IPS-NIHi11 (cell line): ENCODE results near the gene MAGI2.
A peak's percentile ranks its signal among the peaks of the same experiment; 100 is the strongest.

ENCODE experiments used
- DNase-seq: peaks from one replicate; pipeline ENCODE4 v3.0.0; 2012; ENCODE audit warnings: mixed read lengths, low spot score

Gene MAGI2

DNA sequence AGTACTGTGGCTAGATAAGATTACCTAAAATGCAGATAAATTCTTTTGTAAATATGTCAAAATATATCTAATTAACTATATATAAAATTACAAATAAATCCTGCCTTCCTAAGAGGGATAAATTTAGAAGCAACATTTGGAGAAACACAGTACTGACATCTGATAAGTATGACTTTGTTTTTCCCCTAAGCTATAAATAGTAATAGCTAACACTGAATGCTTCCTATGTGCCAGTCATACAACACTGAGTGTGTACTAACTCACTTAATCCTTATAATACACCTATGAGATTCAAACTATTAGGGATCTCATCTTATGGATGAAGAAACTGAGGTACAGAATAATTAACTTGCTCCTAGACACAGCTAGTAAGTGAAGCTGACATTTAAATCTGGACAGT lies 733.4 kb downstream of the MAGI2 start:
- DNase-seq = no peak

DNA sequence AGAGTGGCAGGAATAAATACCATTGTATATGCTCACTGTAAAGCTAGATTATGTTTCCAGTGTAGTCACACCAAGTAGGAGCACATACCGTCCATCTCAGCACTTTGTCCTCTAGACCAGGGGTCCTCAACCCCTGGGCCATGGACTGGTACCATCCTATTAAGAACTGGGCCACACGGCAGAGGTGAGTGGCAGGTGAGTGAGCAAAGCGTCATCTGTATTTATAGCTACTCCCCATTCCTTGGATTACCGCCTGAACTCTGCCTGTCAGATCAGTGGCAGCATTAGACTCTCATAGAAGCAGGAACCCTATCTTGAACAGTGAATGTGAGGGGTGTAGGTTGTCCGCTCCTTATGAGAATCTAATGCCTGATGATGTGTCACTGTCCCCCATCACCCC lies 735.3 kb downstream of the MAGI2 start:
- no peak for DNase-seq

- DNase-seq = peak; percentile 7
Measured at GRCh38 chr7:78716876-78717275, 736.6 kb downstream of the MAGI2 start.

DNA sequence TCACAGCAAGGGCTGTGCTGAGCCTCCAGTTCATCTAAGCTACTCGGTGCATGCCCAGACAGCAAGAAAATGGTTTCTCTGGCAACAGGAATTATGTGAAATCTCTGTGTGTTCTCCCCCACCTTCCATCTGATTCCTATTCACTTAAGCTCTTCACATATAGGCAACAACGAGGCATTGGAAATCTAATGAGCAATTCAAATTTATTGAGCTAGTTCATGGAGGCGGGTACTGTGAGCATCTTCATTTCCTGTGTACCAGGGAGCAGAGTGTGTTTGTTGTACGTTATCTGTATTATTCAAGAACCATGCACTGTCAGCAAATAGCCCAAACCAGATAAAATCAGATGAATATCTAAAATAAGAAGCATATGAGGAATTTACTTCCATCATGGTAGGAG lies 739.1 kb downstream of the MAGI2 start:
- no peak for DNase-seq

DNA sequence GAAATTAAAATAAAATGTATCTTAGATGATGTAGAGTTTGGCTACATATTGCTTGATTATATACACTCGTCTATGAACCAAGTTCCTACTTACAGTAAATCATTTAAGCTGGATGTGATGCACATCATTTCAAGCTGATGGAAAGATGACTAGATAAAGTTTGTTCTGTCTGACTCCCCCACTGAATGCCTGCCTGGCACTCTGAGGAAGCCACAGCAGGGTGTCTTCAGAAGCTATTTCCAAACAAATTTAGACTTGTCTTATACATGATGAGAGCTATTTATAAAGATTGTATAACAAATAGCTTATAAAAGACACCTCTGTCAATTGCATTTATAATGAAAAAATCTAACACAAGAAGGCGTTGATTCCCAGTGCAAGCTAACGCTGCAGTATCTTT lies 741.4 kb downstream of the MAGI2 start:
- no peak for DNase-seq

- no peak for DNase-seq
Measured at GRCh38 chr7:78709658-78710057, 743.8 kb downstream of the MAGI2 start.

DNA sequence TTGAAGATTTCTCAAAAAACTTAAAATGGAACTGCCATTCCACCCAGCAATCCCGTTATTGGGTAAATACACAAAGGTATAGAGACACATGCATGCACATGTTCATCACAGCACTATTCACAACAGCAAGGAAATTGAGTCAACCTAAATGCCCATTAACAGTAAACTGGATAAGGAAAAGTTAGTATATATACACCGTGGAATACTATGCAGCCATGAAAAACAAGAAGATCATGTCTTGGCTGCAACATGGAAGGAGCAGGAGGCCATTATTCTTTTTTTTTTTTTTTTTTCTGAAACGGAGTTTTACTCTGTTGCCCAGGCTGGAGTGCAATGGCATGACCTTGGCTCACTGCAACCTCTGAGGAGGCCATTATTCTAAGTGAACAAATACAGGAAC lies 749.0 kb downstream of the MAGI2 start:
- no peak for DNase-seq

DNA sequence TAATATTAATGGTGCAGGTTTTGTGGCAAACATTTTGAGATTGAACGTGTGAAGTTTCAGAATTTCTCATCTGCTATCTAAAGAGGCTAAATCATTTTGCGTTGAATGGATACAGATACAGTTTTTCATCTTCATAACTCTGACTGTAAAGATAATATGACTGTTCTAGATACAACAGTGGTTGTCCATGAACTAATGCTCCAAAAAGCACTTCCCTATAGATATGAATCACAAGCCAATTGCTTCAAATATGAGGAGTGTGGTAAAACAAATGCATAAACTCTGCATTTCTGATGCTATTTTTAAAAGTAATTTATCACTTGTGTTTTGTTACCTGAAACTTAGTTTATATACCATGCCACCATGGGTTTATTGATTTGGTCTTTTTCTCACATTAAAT lies 750.1 kb downstream of the MAGI2 start:
- no peak for DNase-seq

GRCh38 chr7:78702770-78703169 lies 750.7 kb downstream of the MAGI2 start:
- DNase-seq = no peak

DNA sequence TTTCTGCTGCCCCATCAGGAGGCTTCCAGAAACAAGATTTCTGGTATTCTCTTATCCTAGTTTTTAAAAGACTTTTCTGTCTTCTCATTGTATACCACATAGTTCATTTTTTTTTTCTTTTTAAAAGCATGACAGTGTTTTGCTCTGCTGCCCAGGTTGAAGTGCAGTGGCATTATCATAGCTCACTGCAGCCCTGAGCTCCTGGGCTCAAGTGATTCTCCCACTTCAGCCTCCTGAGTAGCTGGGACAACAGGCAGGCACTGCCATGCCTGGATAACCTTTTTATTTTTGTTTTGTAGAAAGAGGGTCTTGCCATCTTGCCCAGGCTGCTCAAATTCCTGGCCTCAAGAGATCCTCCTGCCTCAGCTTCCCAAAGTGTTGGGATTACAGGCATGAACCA lies 757.6 kb downstream of the MAGI2 start:
- no peak for DNase-seq

- no peak for DNase-seq
Measured at GRCh38 chr7:78691584-78691983, 761.9 kb downstream of the MAGI2 start.

DNA sequence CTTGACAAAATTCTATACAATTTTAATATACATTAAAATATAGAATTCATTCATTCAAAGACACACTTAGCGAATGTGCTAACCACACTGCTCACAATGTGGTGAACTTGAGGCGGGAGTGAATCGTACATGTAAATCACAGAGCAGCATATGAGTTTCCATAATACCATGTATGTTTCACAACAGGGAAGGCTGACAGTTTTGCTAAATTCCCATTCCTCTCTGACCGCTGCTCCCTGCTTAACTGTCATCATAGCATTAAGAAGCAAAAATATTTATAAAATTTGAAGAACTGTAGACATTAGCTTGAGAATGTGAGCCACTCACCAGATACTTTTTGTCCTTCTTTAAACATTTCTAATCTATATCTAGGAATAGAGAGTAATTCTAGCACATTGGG lies 763.3 kb downstream of the MAGI2 start:
- DNase-seq = no peak

- DNase-seq = no peak
Measured at GRCh38 chr7:78688376-78688775, 765.1 kb downstream of the MAGI2 start.

- no peak for DNase-seq
Measured at GRCh38 chr7:78686189-78686588, 767.3 kb downstream of the MAGI2 start.

- DNase-seq = no peak
Measured at GRCh38 chr7:78684201-78684600, 769.3 kb downstream of the MAGI2 start.

GRCh38 chr7:78683566-78683965 lies 769.9 kb downstream of the MAGI2 start:
- DNase-seq = no peak

GRCh38 chr7:78679112-78679876 lies 774.2 kb downstream of the MAGI2 start:
- DNase-seq = no peak

GRCh38 chr7:78677391-78677790 lies 776.1 kb downstream of the MAGI2 start:
- DNase-seq = no peak

DNA sequence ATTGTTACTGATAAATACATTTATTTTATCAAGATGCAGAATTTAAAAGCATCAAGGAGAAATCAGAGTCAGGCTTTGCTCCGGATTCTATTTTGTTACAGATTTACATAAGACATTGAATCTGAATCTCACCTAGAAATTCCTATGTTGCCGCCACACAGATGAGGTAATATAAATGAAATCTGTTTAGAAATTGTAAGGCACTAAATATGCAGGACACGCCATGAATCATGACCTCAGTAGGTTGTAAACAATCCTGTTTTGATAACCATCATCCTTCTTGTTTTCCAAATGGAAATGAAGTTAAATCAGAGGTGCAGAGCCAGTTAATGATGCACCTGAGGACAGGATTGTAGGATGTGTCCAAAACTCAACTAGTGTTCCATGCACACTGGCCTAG lies 778.0 kb downstream of the MAGI2 start:
- DNase-seq = no peak

- DNase-seq = no peak
Measured at GRCh38 chr7:78673272-78673671, 780.2 kb downstream of the MAGI2 start.

- no peak for DNase-seq
Measured at GRCh38 chr7:78662939-78663338, 790.5 kb downstream of the MAGI2 start.

DNA sequence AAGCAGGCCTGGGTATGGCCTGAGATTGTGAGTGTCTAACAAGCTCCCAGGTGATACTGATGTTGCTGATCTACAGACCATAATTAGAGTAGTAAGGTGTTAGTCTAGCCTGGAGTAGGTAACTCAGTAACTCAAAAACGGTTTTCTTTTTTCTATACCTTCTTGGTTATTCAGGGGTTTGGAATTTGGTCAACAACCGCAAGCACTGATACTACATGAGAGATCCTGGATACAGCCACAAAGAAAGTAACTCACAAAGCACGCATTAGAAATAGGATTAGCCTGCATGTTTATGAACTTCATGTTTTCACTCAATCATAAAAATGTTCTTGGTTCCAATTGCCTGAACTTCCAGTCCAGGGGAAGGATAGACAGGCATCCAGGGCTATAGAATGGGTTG lies 803.5 kb downstream of the MAGI2 start:
- DNase-seq = no peak

DNA sequence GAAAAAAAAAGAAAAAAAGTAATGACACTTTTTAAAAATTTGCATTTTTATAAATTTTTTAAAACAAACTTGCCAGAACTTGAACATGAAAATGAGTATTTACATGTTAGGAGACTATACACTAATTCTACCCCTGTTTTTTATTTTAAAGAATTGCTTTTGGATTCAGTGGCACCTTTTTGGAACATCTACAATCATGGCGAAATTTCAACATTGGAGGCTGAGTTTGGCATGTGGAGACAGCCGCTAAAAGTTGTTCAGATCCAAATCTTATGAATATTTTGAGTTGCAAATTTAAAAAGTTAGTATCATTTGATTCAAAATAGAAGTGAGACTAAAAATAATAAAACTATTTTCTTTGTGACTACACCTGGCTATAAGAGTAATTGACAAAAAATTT lies 804.2 kb downstream of the MAGI2 start:
- DNase-seq = no peak

DNA sequence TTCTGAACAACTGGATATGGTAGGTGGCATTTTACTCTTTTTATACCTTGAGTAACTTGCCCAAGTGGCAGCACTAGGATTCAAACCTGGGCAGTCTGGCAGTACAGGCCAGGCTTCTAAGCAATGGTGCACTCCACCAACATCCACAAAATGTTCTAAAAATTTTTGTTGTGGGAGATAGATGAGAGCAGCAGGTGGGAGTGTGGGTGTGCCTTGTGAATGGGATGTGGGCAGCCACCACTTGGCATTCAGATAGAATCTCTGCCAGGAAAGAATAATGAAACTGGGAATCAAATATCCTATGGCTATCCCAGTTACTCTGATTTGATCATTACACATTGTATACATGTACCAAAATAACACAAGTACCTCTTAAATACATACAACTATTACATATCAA lies 810.7 kb downstream of the MAGI2 start:
- DNase-seq = no peak

- DNase-seq = no peak
Measured at GRCh38 chr7:78638364-78638763, 815.1 kb downstream of the MAGI2 start.
